K562 (cell line): ENCODE measurements around the gene PI4K2B. TPM values are rescaled to one million over a fixed set of nuclear protein-coding genes. Genes with fewer than 3 reads are reported as not detected.
A peak's percentile ranks its signal among the peaks of the same experiment; 100 is the strongest.

Experiments used
- ATF2 ChIP-seq: sonication (generic); formaldehyde crosslinking; IDR thresholded peaks from 2 replicates; pipeline ENCODE4 v1.8.1; 2022; ENCODE audit warnings: missing genetic modification reagents
- CBFB ChIP-seq: sonication (generic); formaldehyde crosslinking; IDR thresholded peaks from 2 replicates; pipeline ENCODE4 v1.4.0; 2020; ENCODE audit warnings: mild to moderate bottlenecking, missing genetic modification reagents
- EHMT2 ChIP-seq: fragments of 450-650 bp; IDR thresholded peaks from 2 replicates; pipeline ENCODE4 v1.6.1; 2018; ENCODE audit warnings: antibody characterized with exemption
- ELF4 ChIP-seq: fragments of 450-650 bp; formaldehyde crosslinking; IDR thresholded peaks from 2 replicates; pipeline ENCODE4 v1.4.0; 2022; ENCODE audit warnings: missing genetic modification characterization
- FOXM1 ChIP-seq, 2 experiments: fragments of 450-650 bp in 1 of 2; sonication (generic) in 1 of 2; formaldehyde crosslinking in 1 of 2; IDR thresholded peaks; 2 replicates each; pipeline versions ENCODE4 v1.6.1 to v1.9.0; 2017 to 2022; ENCODE audit warnings: low read depth in 2 of 2, mild to moderate bottlenecking in 2 of 2, missing genetic modification reagents in 1 of 2, moderate library complexity in 1 of 2
- GTF2E2 ChIP-seq: fragments of 200-800 bp; sonication (Bioruptor generic); IDR thresholded peaks from 2 replicates; pipeline ENCODE4 v1.6.1; 2016; ENCODE audit warnings: missing genetic modification characterization, missing compliant biosample characterization
- ID3 ChIP-seq, 2 experiments: fragments of 250-450 bp in 1 of 2; fragments of 450-650 bp in 1 of 2; sonication (Bioruptor Pico) in 1 of 2; IDR thresholded peaks; 2 replicates each; pipeline versions ENCODE4 v1.6.1 to v1.8.0; 2016 to 2021; ENCODE audit warnings: mild to moderate bottlenecking in 2 of 2, moderate library complexity in 2 of 2, missing compliant biosample characterization in 1 of 2, missing genetic modification characterization in 1 of 2
- IFI16 ChIP-seq: fragments of 250-450 bp; sonication (Bioruptor Pico); IDR thresholded peaks from 2 replicates; pipeline ENCODE4 v2.1.2; 2022; ENCODE audit warnings: mild to moderate bottlenecking, inconsistent platforms
- JUND ChIP-seq, 2 experiments: IDR thresholded peaks; 2 replicates in 1 of 2; 3 replicates in 1 of 2; pipeline ENCODE4 v1.6.1; 2011; ENCODE audit warnings: borderline replicate concordance in 2 of 2, low read depth in 2 of 2, low read length in 2 of 2, improper control_type of control experiment in 1 of 2, missing biosample characterization in 1 of 2, missing genetic modification characterization in 1 of 2, missing genetic modification reagents in 1 of 2
- KDM4B ChIP-seq, 2 experiments: fragments of 450-650 bp in 1 of 2; sonication (generic) in 1 of 2; IDR thresholded peaks; 2 replicates each; pipeline ENCODE4 v1.6.1; 2016 to 2017; ENCODE audit warnings: borderline replicate concordance in 2 of 2, antibody characterized with exemption in 1 of 2, low read depth in 1 of 2, mild to moderate bottlenecking in 1 of 2
- NCOA6 ChIP-seq: fragments of 450-650 bp; IDR thresholded peaks from 2 replicates; pipeline ENCODE4 v1.6.1; 2017; ENCODE audit warnings: mild to moderate bottlenecking
- NRF1 ChIP-seq, 2 experiments: fragments of 450-650 bp; IDR thresholded peaks in 1 of 2; conservative IDR thresholded peaks in 1 of 2; 2 replicates each; pipeline ENCODE4 v1.6.1; 2014; ENCODE audit warnings: mild to moderate bottlenecking in 2 of 2
- PHB ChIP-seq: fragments of 250-450 bp; sonication (Bioruptor Pico); IDR thresholded peaks from 2 replicates; pipeline ENCODE4 v1.5.0; 2021
- RBM39 ChIP-seq: fragments of 200-400 bp; formaldehyde crosslinking; optimal IDR thresholded peaks from 2 replicates; pipeline ENCODE3; 2018; ENCODE audit warnings: low read depth, low read length
- SMARCB1 ChIP-seq: IDR thresholded peaks from 2 replicates; pipeline ENCODE4 v1.6.1; 2011; ENCODE audit warnings: improper control_type of control experiment, low read depth; ENCODE audit not compliant: insufficient read length
- SNIP1 ChIP-seq: fragments of 450-650 bp; IDR thresholded peaks from 2 replicates; pipeline ENCODE4 v1.7.1; 2017; ENCODE audit warnings: low read depth, mild to moderate bottlenecking
- SP2 ChIP-seq: IDR thresholded peaks from 2 replicates; pipeline ENCODE4 v1.6.1; 2011; ENCODE audit warnings: mild to moderate bottlenecking, low read depth, low read length, moderate library complexity; ENCODE audit not compliant: poor library complexity, severe bottlenecking; ENCODE audit errors: extremely low read depth
- THAP7 ChIP-seq: fragments of 250-450 bp; sonication (Bioruptor Pico); IDR thresholded peaks from 2 replicates; pipeline ENCODE4 v1.5.0; 2021
- YY1 ChIP-seq, 3 experiments: IDR thresholded peaks; 2 replicates each; pipeline ENCODE4 v1.6.1; 2011; ENCODE audit warnings: low read length in 2 of 3, mild to moderate bottlenecking in 2 of 3, moderate library complexity in 2 of 3, borderline replicate concordance in 1 of 3, control low read depth in 1 of 3, low read depth in 1 of 3; ENCODE audit not compliant: insufficient read depth in 3 of 3, insufficient replicate concordance in 2 of 3, control insufficient read depth in 1 of 3, insufficient read length in 1 of 3; ENCODE audit errors: extremely low read depth in 1 of 3
- ZBTB2 ChIP-seq: fragments of 450-650 bp; IDR thresholded peaks from 2 replicates; pipeline ENCODE4 v1.6.1; 2016; ENCODE audit warnings: antibody characterized with exemption
- ZNF134 ChIP-seq: fragments of 250-450 bp; sonication (Bioruptor Pico); conservative IDR thresholded peaks from 2 replicates; pipeline ENCODE4 v1.4.0; 2020
- ZNF212 ChIP-seq: fragments of 450-650 bp; formaldehyde crosslinking; IDR thresholded peaks from 2 replicates; pipeline ENCODE4 v1.4.0; 2020; ENCODE audit warnings: mild to moderate bottlenecking
- ZNF785 ChIP-seq: fragments of 250-450 bp; sonication (Bioruptor Pico); IDR thresholded peaks from 2 replicates; pipeline ENCODE4 v1.4.0; 2020; ENCODE audit warnings: mild to moderate bottlenecking
- polyA plus RNA-seq, 8 experiments: library from polyadenylated mRNA; depleted of rRNA in 4 of 8; stranded (reverse) in 5 of 8; unstranded in 3 of 8; fragments of >200 nt; fragmentation: Nextera tagmentation in 2 of 8; fragmentation: Illumina TruSeq in 1 of 8; extraction: Ambion mirVana in 2 of 8; extraction: Trizol in 1 of 8; gene quantifications; 2 replicates each; pipeline versions ENCODE4 v1.2.1 to v1.2.3, GENCODE V29; 2011 to 2014; ENCODE audit warnings: inconsistent platforms in 1 of 8, missing spikeins in 1 of 8
- total RNA-seq, 7 experiments: library from RNA; depleted of rRNA in 6 of 7; stranded (reverse); fragments of >200 nt in 6 of 7; fragmentation: Illumina TruSeq in 2 of 7; extraction: Trizol in 2 of 7; gene quantifications; 2 replicates each; pipeline versions ENCODE4 v1.2.1 to v1.2.3, GENCODE V29; 2011 to 2021; ENCODE audit warnings: low replicate concordance in 1 of 7

PI4K2B gene
- total and polyA plus RNA-seq, 9 of the 15 experiments (the other 6 are each of a cell fraction or from before 2014, with no cell fraction given) = 4.5 to 21.4 (median 16.5) TPM

GRCh38 chr4:25233737-25234389 lies at the start of gene PI4K2B (continued):
- no peak for TF ChIP-seq PHB (CRISPR knock-in tag)
- TF ChIP-seq CBFB (CRISPR knock-in tag) = no peak
- no peak for TF ChIP-seq IFI16 (CRISPR knock-in tag)
- TF ChIP-seq GTF2E2 = no peak
- no peak for TF ChIP-seq ID3 (CRISPR knock-in tag; IDR thresholded peaks at IDR 0.05)
- no peak for TF ChIP-seq ID3 (tag; IDR thresholded peaks at IDR 0.05)
- TF ChIP-seq ZNF785 (CRISPR knock-in tag) = no peak
- no peak for TF ChIP-seq RBM39
- no peak for TF ChIP-seq KDM4B (IDR thresholded peaks at IDR 0.05; ENCODE audit: borderline replicate concordance in 2 of 2, low read depth in 1 of 2)
- TF ChIP-seq ZNF134 (CRISPR knock-in tag) = no peak
- TF ChIP-seq SP2 = no peak
- 0 out of 2 replicates have a peak, but pooled peaks have one; percentile 12 for TF ChIP-seq NCOA6
- no peak for TF ChIP-seq SMARCB1
- TF ChIP-seq ZNF212 (CRISPR knock-in tag) = no peak
- peak in 2 of 3 experiments; percentile 33 to 63 for TF ChIP-seq YY1 (IDR thresholded peaks at IDR 0.05; ENCODE audit: borderline replicate concordance in 1 of 3, control insufficient read depth in 1 of 3, extremely low read depth in 1 of 3, insufficient read depth in 3 of 3, insufficient read length in 1 of 3, insufficient replicate concordance in 2 of 3, low read depth in 1 of 3, low read length in 2 of 3)
- no peak for TF ChIP-seq THAP7 (CRISPR knock-in tag)
- TF ChIP-seq FOXM1 (IDR thresholded peaks at IDR 0.05; ENCODE audit: low read depth) = no peak
- 0 out of 2 replicates have a peak, but pooled peaks have one; percentile 82 for TF ChIP-seq FOXM1 (CRISPR knock-in tag; IDR thresholded peaks at IDR 0.05; ENCODE audit: low read depth)
- no peak for TF ChIP-seq EHMT2
- no peak for TF ChIP-seq ATF2
- no peak for TF ChIP-seq ZBTB2
- TF ChIP-seq NRF1 (conservative IDR thresholded peaks at IDR 0.05 in 1 of 2, IDR thresholded peaks at IDR 0.05 in 1 of 2) = peak; percentile 90 to 91
- no peak for TF ChIP-seq ELF4 (CRISPR knock-in tag)
- no peak for TF ChIP-seq SNIP1
- TF ChIP-seq JUND (IDR thresholded peaks at IDR 0.05; ENCODE audit: borderline replicate concordance, low read depth, low read length) = no peak
- TF ChIP-seq JUND (tag; IDR thresholded peaks at IDR 0.05; ENCODE audit: borderline replicate concordance, low read depth, low read length) = no peak
